DOHH2 (cell line): ENCODE results near the gene CANT1.

ENCODE experiments used
- H3F3A ChIP-seq: fragments of 200-600 bp; sonication (generic), shearing (Covaris generic); 2 replicates; pipeline ENCODE4 v1.6.0; 2016; ENCODE audit warnings: antibody characterized with exemption, mild to moderate bottlenecking; ENCODE audit not compliant: control insufficient read depth, insufficient read depth
- H3K27ac ChIP-seq: fragments of 200-600 bp; sonication (generic); 2 replicates; pipeline ENCODE4 v1.5.1; 2014; ENCODE audit warnings: low read depth, mild to moderate bottlenecking, low read length, moderate library complexity
- H3K27me3 ChIP-seq: fragments of 200-600 bp; sonication (generic); 2 replicates; pipeline ENCODE4 v1.6.1; 2014; ENCODE audit warnings: mild to moderate bottlenecking, low read length, mixed read lengths; ENCODE audit not compliant: control insufficient read depth
- H3K36me3 ChIP-seq: fragments of 200-600 bp; sonication (generic); 2 replicates; pipeline ENCODE4 v1.6.1; 2014; ENCODE audit warnings: mild to moderate bottlenecking, low read length, moderate library complexity, mixed read lengths; ENCODE audit not compliant: control insufficient read depth
- H3K4me1 ChIP-seq: fragments of 200-600 bp; sonication (generic); 2 replicates; pipeline ENCODE4 v1.6.1; 2014; ENCODE audit warnings: mild to moderate bottlenecking, low read length, mixed read lengths; ENCODE audit not compliant: control insufficient read depth
- H3K4me2 ChIP-seq: fragments of 200-600 bp; sonication (generic); 2 replicates; pipeline ENCODE4 v1.6.0; 2014; ENCODE audit warnings: mild to moderate bottlenecking, low read length, moderate library complexity
- H3K4me3 ChIP-seq: fragments of 200-600 bp; sonication (generic); 2 replicates; pipeline ENCODE4 v1.5.1; 2014; ENCODE audit warnings: mild to moderate bottlenecking, low read length, mixed read lengths
- H3K79me2 ChIP-seq: fragments of 200-600 bp; sonication (generic); 2 replicates; pipeline ENCODE4 v1.6.1; 2014; ENCODE audit warnings: mild to moderate bottlenecking, low read length, mixed read lengths; ENCODE audit not compliant: control insufficient read depth
- H3K9me2 ChIP-seq: fragments of 200-600 bp; sonication (generic); replicated peaks from 2 replicates; pipeline ENCODE4 v1.6.1; 2014; ENCODE audit warnings: mild to moderate bottlenecking, low read length, mixed read lengths; ENCODE audit not compliant: control insufficient read depth
- H3K9me3 ChIP-seq: fragments of 200-600 bp; sonication (generic); 2 replicates; pipeline ENCODE4 v1.6.1; 2014; ENCODE audit warnings: antibody characterized with exemption, low read length, mixed read lengths; ENCODE audit not compliant: control insufficient read depth, insufficient read depth
- H4K20me1 ChIP-seq: fragments of 200-600 bp; sonication (generic); 2 replicates; pipeline ENCODE4 v1.6.0; 2014; ENCODE audit warnings: low read depth, mild to moderate bottlenecking, antibody characterized with exemption, low read length, moderate library complexity; ENCODE audit not compliant: control insufficient read depth, insufficient read depth
- EZH2phosphoT487 ChIP-seq: fragments of 200-600 bp; sonication (generic); IDR thresholded peaks from 2 replicates; pipeline ENCODE4 v1.6.1; 2017; ENCODE audit warnings: borderline replicate concordance, mild to moderate bottlenecking, antibody characterized with exemption, low read length, moderate library complexity, mixed read lengths
- TF ChIP-seq, protein P1 (sequence below): fragments of 200-600 bp; sonication (generic); IDR thresholded peaks from one replicate; pipeline ENCODE4 v1.5.1; 2014; ENCODE audit warnings: antibody characterized with exemption, mild to moderate bottlenecking, low read depth, low read length; ENCODE audit not compliant: poor library complexity, severe bottlenecking

CANT1 gene

DNA sequence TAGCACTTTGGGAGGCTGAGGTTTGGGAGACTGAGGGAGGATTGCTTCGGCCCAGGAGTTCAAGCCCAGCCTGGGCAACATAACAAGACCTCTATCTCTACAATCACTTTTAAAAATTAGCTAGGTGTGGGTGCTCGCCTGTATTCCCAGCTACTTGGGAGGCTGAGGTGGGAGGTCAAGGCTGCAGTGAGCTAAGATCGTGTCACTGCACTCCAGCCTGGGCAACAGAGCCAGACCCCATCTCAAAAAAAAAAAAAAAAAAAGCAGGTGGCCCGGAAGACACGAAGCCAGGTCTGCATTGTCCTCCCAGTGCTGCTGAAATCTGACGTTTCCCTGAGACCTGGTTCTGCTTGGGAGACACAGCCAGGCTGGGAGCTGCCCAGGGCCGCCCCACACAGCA, 65.5 kb downstream of the CANT1 start:
- Histone ChIP-seq H3K36me3 (no peaks in the 10 kb centered on the region), H3K79me2 (no peaks in the 10 kb centered on the region), H3K27me3 (peaks cover 12% of the 10 kb centered on the region), H3K4me3 (no peak overlapping the region), H3K4me1 (no peaks in the 10 kb centered on the region), H4K20me1 (no peaks in the 10 kb centered on the region), H3K4me2 (no peak overlapping the region), H3K27ac (no peak overlapping the region), H3F3A (no peaks in the 10 kb centered on the region), H3K9me2 (no peaks in the 10 kb centered on the region), H3K9me3 (no peaks in the 10 kb centered on the region)
- TF ChIP-seq, protein P1, sequence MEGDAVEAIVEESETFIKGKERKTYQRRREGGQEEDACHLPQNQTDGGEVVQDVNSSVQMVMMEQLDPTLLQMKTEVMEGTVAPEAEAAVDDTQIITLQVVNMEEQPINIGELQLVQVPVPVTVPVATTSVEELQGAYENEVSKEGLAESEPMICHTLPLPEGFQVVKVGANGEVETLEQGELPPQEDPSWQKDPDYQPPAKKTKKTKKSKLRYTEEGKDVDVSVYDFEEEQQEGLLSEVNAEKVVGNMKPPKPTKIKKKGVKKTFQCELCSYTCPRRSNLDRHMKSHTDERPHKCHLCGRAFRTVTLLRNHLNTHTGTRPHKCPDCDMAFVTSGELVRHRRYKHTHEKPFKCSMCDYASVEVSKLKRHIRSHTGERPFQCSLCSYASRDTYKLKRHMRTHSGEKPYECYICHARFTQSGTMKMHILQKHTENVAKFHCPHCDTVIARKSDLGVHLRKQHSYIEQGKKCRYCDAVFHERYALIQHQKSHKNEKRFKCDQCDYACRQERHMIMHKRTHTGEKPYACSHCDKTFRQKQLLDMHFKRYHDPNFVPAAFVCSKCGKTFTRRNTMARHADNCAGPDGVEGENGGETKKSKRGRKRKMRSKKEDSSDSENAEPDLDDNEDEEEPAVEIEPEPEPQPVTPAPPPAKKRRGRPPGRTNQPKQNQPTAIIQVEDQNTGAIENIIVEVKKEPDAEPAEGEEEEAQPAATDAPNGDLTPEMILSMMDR, result no peak
- no peak for TF ChIP-seq EZH2phosphoT487
